ENCODE results near the gene USP40. TPM values are rescaled to one million over a fixed set of nuclear protein-coding genes. Genes with fewer than 3 reads are reported as not detected.

USP40 gene, protein sequence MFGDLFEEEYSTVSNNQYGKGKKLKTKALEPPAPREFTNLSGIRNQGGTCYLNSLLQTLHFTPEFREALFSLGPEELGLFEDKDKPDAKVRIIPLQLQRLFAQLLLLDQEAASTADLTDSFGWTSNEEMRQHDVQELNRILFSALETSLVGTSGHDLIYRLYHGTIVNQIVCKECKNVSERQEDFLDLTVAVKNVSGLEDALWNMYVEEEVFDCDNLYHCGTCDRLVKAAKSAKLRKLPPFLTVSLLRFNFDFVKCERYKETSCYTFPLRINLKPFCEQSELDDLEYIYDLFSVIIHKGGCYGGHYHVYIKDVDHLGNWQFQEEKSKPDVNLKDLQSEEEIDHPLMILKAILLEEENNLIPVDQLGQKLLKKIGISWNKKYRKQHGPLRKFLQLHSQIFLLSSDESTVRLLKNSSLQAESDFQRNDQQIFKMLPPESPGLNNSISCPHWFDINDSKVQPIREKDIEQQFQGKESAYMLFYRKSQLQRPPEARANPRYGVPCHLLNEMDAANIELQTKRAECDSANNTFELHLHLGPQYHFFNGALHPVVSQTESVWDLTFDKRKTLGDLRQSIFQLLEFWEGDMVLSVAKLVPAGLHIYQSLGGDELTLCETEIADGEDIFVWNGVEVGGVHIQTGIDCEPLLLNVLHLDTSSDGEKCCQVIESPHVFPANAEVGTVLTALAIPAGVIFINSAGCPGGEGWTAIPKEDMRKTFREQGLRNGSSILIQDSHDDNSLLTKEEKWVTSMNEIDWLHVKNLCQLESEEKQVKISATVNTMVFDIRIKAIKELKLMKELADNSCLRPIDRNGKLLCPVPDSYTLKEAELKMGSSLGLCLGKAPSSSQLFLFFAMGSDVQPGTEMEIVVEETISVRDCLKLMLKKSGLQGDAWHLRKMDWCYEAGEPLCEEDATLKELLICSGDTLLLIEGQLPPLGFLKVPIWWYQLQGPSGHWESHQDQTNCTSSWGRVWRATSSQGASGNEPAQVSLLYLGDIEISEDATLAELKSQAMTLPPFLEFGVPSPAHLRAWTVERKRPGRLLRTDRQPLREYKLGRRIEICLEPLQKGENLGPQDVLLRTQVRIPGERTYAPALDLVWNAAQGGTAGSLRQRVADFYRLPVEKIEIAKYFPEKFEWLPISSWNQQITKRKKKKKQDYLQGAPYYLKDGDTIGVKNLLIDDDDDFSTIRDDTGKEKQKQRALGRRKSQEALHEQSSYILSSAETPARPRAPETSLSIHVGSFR
- 10 to 100 TPM; 29.2 to 53.4 (median 35.2) TPM for total RNA-seq

DNA sequence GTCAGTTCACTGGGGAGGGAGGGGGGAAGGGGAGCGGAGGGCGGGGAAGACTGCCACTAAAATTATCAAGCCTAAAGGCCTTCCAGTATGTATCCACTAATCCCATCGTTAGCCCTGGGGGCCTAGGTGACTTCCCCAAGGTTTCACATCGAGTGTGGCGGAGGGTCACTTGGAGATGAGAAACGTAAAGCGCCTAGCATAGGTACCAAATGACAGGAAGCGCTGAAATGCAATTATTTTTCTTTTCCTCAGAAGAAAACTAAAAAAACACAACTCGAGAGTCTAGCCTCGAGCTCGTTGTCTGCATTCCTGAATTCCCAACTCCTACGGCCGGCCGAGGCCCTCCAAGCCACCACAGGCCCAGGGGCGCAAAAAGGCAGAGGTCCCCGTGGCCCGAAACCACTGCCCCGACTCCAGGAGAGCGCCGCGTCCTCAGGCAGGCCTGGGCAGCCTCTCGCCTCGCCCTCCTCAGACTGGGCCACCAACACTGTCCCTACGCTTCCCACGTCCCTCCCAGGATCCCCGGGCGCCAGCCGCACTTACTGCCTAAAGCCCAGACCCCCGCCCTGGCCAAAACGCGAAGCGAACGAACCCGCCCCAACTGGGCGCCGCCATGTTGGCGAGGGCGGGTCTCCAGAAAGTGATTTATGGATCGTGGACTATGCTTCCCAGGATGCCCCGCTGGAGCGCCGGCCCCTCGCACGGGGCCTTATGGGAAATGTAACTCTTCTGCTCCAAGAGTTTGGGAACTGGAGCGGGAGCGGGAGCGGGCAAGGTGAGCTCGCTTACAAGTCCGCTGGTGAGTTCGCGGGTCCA is at the start of gene USP40:
Gene USP40, minus strand, starts transcription at position 642 of the 816 bp plus-strand sequence. CDS start 1,228 bp downstream, outside the sequence.
- H3K9me3 ChIP-seq = no peaks in the 10 kb centered on the region
- H3K36me3 ChIP-seq = no peaks in the 10 kb centered on the region
- H3K4me1 ChIP-seq = no peaks in the 10 kb centered on the region
- TF ChIP-seq POLR2AphosphoS5 (IDR thresholded peaks at IDR 0.05) (peak; percentile 86 to 95 (median 91)), POLR2A (IDR thresholded peaks at IDR 0.05) (peak; percentile 77)
- TF ChIP-seq, protein P1, sequence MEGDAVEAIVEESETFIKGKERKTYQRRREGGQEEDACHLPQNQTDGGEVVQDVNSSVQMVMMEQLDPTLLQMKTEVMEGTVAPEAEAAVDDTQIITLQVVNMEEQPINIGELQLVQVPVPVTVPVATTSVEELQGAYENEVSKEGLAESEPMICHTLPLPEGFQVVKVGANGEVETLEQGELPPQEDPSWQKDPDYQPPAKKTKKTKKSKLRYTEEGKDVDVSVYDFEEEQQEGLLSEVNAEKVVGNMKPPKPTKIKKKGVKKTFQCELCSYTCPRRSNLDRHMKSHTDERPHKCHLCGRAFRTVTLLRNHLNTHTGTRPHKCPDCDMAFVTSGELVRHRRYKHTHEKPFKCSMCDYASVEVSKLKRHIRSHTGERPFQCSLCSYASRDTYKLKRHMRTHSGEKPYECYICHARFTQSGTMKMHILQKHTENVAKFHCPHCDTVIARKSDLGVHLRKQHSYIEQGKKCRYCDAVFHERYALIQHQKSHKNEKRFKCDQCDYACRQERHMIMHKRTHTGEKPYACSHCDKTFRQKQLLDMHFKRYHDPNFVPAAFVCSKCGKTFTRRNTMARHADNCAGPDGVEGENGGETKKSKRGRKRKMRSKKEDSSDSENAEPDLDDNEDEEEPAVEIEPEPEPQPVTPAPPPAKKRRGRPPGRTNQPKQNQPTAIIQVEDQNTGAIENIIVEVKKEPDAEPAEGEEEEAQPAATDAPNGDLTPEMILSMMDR (IDR thresholded peaks at IDR 0.05) = no peak
- peak within 1 kb of the TSS; percentile 81 to 85 (median 83) for H3K4me3 ChIP-seq
- DNase-seq (ENCODE audit: low spot score in 2 of 2) = peak; percentile 80 to 83
- H3K27me3 ChIP-seq = no peaks in the 10 kb centered on the region
- intact Hi-C loops (cut with DNase I; ENCODE audit: low total_unique reads) = no loop called here
- peak within 1 kb of the TSS; percentile 91 to 96 for H3K27ac ChIP-seq

DNA sequence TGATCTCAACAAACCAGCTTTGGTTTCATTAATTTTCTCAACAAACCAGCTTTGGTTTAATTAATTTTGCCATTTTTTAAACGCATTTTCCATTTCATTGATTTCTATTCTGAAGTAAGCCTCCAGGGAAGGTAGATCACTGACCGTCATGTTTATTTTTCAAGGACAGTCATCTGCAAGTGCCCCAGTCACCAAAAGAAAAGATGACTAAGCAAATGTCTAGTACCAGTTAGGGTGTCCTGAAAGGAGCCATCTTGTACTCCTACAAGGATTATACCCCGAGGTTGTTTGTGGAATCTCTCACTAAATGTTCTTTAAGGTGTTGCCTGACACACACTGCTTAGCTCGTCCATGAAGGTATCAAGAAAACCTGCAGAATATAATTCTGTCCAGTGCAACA is 44.7 kb upstream of the USP40 start:
- Histone ChIP-seq H3K4me1 (no peaks in the 10 kb centered on the region), H3K27ac (no peak overlapping the region)

DNA sequence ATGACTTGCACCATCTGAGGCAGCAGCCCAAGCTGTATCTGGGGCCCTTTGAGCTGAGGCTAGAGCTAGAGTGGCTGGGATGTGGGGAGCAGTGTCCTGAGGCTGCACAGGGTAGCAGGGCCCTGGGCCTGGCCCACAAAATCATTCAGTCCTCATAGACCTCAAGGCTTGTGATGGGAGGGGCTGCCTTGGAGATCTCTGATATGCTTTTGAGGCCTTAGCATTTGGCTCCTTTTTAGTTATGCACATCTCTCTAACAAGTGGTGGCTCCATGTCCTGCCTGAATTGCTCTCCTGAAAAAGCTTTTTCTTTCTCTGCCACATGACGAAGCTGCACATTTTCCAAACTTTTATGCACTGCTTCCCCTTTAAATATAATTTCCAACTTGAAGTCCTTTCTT is 39.1 kb upstream of the USP40 start:
- no peak for TF ChIP-seq POLR2AphosphoS5 (IDR thresholded peaks at IDR 0.05)
- TF ChIP-seq, protein P1 (IDR thresholded peaks at IDR 0.05) = no peak
- no peak for TF ChIP-seq POLR2A (IDR thresholded peaks at IDR 0.05)
- Histone ChIP-seq H3K27ac (no peak overlapping the region), H3K4me1 (no peaks in the 10 kb centered on the region), H3K27me3 (no peaks in the 10 kb centered on the region), H3K9me3 (peaks cover 0 to 4% of the 10 kb centered on the region in 2 donors), H3K36me3 (no peaks in the 10 kb centered on the region), H3K4me3 (no peak overlapping the region)
- intact Hi-C loops (cut with DNase I; ENCODE audit: low total_unique reads) = no loop called here
- DNase-seq (ENCODE audit: low spot score in 2 of 2) = no peak

More for the DNA sequence above, 44.7 kb upstream of the USP40 start:
- no peak for DNase-seq (ENCODE audit: low spot score in 2 of 2)
- intact Hi-C loops (cut with DNase I; ENCODE audit: low total_unique reads) = no loop called here
- Histone ChIP-seq H3K27me3 (no peaks in the 10 kb centered on the region), H3K36me3 (no peaks in the 10 kb centered on the region), H3K4me3 (no peak overlapping the region), H3K9me3 (peaks cover 5 to 19% of the 10 kb centered on the region in 2 donors)
- TF ChIP-seq POLR2AphosphoS5 (IDR thresholded peaks at IDR 0.05) (no peak), POLR2A (IDR thresholded peaks at IDR 0.05) (no peak)
- TF ChIP-seq, protein P1 (IDR thresholded peaks at IDR 0.05) = no peak

DNA sequence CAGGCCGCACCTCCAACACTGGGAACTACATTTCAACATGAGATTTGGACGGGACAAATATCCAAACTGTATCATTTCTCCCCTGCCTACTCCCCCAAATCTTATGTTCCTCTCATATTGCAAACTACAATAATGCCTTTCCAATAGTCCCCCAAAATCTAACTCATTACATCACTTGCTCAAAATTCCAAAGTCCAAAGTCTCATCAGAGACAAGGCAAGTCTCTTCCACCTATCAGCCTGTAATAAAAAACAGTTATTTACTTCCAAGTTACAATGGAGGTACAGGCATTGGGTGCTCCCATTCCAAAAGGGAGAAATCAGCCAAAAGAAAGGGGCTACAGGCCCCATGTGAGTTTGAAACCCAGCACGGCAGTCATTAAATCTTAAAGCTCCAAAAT is 38.2 kb upstream of the USP40 start:
- Histone ChIP-seq H3K27me3 (no peaks in the 10 kb centered on the region), H3K36me3 (no peaks in the 10 kb centered on the region), H3K27ac (no peak overlapping the region), H3K4me1 (no peaks in the 10 kb centered on the region), H3K4me3 (no peak overlapping the region), H3K9me3 (no peaks in the 10 kb centered on the region)
- TF ChIP-seq POLR2AphosphoS5 (IDR thresholded peaks at IDR 0.05) = no peak
- TF ChIP-seq, protein P1 (IDR thresholded peaks at IDR 0.05) = no peak
- no peak for TF ChIP-seq POLR2A (IDR thresholded peaks at IDR 0.05)
- intact Hi-C loops (cut with DNase I; ENCODE audit: low total_unique reads) = no loop called here
- no peak for DNase-seq (ENCODE audit: low spot score in 2 of 2)
